Glomerular visceral epithelial cell (primary cell): ENCODE measurements around the gene HOXA10.

Experiments used
- DNase-seq: peaks from one replicate; pipeline ENCODE4 v3.0.0-alpha.2; 2016; ENCODE audit errors: extremely low spot score

The HOXA10 gene

DNA sequence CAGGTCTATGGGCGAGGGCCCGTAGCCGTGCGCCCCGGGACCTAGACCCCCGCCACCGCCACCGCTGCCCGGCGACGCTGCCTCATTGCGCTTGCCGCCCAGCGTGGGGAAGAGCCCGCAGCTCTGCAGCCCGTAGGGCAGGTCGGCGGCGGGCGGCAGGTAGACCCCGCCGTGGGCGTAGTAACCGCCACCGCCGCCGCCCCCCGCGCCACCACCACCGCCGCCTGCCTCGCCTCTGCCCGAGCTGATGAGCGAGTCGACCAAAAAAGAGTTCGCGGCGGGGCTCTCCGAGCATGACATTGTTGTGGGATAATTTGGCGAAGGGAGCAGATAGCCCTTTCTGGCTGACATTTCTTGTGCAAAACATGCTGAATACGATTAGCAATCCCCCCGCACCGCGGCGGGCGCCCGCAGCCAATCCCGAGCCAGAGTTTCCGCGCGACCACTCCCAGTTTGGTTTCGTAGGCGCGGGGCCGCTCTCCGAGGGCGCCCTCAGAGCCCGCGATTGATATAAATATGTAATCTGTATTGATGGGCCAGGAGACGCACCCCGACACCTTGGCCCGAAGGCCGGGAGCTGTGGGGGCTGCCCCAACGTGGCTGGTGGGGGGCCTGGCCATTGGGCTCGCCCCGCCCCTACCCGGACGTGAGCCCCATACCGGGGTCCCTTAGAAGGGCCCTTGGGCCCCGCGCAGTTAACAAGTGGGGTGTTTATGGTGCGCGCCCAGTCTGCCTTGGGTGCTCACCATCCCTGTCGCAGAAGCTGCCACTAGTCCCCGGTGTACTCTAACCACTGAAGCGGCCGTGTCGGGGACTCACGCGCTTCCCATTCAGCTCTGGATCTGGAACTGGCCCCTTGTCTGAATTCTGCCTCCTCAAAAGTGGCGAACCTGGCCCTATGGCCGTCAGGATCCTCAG lies at the start of gene HOXA10:
Gene HOXA10 (minus strand): TSS at position 365 of the 918 bp plus-strand sequence. CDS start 14 bp downstream, at position 351.
- DNase-seq, result peak; percentile 89

DNA sequence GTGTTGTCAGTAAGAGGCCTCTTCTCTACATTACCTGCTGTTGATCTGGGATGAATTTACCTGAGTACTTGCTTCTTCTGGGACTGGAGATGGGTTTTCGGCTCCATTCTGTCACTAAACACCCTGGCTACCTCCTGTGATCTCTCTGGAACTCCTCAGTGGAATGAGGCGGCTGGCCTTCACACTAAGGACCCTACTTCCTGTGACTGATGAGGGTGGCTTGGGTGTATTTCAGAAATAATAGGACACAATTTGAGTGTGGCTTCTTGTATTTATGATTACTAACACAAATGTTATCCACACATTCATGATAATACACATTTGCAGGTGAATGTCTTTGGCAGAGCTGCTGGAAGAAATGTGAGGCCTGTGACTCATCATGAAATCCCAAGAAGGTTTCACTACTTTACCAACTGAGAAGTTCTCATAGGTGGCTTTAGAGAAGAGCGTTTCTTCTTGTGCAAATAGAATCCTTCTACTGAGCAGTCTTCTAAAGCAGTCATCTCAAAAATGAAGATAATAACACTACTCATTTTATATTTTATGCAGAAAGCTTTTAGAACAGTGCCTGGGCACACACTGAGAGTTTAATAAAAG lies 47.2 kb upstream of the HOXA10 start:
- DNase-seq, result no peak

DNA sequence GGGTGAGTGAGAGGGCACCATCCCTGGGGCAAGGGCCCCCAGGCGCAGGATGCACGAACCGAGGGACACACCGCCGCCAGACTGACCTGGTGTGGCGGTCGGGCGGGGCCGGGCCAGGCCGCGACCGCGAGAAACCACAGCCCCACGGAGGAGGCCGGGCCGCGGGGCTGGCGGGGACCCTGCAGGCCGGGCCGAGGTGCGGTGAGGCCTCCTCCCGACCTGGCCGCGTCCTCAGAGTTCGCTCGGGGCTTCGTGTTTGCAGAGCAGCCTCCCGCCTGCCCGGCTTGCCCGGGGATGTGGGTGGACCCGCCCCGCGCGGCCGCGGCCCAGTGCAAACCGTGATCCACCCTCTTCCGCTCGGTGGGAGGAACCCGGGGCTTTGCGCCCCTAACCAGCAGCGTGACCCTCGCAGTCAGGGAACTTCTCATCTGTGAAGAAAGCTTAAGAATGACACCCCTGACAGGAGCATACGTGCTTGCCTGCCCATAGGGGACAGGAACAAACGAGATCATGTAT lies 46.4 kb upstream of the HOXA10 start:
- DNase-seq, result no peak

DNA sequence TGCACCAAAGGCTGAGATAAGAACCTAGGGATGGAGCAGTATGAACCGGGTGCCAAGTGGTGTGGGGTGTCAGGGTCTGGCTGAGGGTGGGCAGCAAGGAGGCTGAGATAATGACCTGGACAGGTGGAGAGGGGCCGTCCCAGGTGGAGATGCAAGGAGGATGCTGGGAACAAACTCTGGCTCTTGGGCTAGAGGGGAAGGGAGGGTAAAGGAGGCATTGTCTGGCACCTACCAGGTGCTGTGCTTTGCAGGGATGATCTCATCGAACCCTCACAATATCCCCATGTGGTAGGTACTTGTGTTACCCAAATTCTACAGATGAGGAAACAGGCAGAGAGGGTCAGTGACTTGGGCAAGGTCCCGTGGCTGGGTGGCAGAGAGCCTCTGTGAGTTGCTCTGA lies 45.7 kb upstream of the HOXA10 start:
- DNase-seq, result no peak

DNA sequence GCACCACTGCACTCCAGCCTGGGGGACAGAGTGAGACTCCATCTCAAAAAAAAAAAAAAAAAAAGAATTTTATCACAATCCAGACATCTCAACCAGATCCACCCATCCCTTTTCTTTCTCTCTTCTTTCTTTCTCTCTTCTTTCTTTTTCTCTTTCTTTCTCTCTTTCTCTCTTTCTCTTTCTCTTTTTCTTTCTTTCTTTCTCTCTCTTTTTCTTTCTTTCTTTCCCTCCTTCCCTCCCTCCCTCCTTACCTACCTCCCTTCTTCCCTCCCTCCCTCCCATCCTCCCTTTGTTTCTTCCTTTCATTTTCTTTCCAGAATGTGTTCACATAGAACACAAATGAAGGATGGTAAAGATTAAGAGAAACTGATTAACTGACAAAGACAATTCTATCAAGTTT lies 43.8 kb upstream of the HOXA10 start:
- DNase-seq, result no peak

DNA sequence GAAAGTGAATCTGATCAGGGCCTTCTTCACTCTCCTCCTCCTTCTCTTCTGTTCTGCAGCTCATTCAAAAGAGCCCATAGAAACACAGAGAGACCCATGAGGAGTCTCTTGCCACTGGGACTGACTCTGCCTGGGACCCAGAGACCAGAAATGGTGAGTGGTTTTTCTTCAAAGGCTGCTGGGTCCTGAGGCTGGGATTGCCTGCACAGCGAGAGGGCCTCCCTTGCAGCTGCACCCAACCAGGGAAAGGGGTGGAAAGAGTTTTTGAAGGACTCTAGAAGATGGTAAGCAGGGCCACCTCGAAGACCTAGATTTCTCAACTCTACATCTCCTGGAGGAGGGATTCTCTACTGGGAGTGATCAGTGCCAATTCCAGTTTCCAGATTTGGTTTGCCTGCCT lies 41.2 kb upstream of the HOXA10 start:
- DNase-seq, result no peak

DNA sequence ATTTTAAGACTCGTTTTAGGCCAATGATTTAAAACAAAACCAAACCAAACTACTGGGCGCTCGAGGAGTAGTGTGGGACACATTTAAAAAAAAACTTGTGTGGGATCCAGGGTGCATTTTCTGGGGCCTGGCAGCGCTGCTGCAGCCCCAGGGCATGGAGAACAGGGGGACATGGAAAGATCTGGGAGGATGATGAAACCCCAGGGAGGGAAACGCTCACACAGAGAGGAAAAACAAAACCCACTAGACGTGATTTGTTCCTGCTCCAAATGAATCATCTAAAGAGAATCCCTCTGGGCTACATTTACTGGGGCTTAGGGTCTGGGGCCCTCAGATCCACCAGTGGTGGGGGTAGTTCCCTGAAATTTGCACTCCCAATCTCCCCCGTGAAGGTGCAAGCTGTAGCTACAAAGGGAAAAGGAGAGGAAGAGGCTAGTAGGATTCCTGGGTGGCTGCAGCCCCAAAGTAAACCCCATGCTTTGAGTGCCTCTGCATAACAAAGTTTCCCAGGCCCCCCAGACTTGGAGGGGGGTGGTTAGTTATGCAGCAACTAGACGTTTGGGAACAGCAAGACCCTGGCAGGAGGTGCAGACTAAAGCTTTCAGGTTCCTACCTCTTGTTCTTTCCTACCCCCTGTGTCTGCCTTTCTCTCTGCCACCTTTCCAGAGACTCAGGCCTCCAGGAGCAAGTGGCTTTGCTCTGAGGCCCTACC lies 40.3 kb upstream of the HOXA10 start:
- no peak for DNase-seq

DNA sequence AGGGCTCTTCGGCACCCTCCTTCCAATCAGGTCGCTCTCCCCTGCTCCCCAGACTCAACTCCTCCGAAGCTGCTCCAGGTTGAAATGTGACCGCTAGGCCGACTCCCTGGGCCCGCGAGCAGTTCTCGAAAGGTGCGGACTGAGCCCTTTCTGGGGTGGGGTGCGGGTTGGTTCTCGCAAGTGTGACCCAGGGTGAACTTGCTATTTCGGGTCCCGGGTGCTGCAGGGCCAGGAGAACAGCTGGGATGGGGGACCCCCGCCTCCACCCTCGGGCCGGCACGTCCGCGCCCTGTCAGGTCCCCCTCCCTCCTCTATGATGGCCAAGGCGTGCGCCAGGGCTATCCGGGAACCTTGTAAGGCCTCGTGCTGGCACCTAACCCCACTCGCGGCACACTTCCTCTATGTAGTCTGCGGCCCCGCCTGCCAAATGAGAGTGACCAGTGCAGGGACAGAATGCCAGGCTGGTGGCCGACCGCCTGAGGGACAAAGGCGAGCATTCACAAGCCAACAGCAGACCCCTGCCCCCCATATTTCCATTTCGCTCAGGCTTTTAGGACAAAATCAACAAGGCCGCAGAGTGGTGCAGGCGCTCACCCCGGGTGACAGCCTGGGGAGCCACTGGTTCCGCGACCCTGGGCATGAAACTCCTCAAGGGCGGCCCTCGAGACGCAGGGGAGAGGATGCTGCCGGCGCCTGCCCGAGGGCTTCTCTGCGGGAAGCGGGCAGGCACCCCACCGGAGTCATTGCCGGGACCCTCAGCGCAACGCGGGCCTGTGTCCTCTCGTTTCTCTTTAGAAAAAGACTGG lies 39.5 kb upstream of the HOXA10 start:
- DNase-seq, result no peak

DNA sequence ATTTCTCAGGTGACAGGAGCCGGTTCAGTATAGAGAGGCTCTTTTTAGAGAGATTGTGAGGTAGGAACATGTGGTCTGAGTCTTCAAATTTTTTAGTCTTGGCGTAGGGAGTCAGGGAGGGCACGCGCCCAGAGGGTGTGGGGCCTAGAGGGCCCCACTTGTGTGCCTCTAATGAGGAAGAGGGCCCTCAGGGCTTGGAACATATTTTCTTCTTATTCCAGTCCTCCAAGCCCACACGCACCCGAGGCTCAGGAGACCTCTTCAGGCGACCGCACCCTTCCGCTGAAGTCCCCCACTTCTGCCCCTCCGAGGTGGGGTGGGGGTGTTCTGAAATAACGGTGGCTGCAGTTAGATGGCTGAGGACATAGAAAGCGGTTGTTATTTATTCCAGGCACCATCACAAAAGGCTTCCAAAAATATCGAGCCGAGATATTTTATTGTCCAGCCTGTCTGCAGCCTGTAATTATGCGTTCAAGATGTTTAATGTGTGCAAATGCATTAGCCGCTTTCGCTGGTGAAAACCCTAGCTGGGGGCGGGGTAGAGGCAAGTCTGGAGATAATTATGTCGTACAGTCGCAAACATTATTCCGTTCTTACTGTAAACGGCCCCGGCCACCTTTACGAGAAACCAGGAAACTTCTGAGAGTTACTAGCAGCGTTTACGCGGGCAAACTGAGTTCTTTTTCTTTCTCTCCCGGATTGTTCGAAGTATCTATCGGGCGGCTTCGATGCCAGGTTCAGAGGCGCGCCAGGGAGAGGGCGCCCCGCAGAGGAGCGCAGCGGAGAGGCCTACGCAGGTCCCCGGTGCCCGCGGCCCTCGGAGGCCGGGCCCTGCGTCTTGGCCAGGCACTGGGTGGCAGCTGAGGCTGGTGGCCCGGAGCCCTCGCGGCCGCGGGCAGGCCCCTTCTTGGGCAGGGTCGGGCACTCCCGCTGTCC lies 38.6 kb upstream of the HOXA10 start:
- DNase-seq, result no peak

DNA sequence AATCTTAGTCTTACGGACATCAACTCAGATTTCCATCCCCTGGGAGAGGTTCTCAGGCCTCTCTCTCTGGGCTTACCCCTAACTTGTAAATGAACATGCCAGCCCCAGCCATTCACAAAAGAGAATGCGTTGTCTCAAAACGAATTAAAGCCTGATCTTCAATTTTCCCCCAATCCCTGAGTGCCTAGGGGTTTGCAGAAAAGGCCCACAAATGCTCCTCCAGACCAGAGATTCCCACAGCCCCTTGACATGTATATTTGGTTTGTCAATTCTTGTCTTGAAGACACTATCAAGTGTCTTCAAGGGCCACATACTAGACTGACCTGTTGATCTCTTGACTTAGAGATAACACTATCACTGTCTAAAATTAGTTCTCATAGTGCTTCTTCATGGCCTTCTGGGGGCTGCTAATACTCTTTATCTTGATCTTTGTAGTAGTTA lies 37.7 kb upstream of the HOXA10 start:
- no peak for DNase-seq

DNA sequence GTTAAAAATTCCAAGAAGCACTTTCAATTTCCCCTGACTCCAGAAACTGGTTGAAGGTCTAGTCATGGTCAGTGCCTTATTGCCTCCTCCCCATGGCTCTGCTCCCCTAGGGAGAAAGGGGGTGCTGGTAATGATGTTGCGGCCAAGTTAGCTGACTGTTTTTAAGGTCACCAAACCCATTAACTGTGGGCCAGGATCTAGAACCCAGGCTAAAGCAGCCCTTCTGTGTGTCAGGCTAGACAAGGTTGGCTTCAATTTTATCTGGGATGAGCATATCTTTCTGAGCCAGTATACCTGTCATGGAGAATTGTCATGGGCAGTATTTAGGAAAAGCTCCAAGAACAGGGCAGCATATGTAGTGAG lies 36.9 kb upstream of the HOXA10 start:
- DNase-seq, result no peak

DNA sequence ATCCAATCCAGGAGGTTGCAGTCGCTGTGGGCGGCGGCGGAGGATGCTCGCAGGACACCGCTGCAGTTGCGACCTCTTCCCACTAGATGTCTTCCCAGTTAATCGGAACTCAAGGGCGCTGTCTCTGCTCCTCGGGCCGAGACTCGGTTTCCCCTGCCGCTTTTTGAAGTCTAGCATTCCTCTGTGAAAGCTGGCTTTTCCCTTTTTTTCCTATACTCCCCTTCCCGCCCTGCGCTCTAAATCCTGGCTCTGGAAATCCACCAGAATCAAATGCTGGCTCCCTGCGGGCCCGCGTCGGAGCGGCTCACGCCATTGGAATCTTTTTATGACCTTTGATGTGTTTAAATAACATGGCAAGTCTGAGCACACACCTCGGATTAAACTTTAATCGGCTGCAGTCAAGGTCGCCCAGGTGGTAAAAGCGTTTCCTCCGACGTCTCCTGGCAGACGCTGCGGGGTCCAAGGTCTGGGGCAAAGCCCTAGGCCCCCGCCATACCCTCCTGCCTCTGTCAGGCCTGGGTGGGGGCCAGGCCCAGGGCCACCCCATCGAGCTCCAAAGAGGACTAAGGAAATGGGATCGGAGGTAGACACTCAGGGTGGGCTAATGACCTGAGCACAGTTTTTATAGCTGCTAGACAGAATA lies 36.4 kb upstream of the HOXA10 start:
- peak; percentile 31 for DNase-seq

DNA sequence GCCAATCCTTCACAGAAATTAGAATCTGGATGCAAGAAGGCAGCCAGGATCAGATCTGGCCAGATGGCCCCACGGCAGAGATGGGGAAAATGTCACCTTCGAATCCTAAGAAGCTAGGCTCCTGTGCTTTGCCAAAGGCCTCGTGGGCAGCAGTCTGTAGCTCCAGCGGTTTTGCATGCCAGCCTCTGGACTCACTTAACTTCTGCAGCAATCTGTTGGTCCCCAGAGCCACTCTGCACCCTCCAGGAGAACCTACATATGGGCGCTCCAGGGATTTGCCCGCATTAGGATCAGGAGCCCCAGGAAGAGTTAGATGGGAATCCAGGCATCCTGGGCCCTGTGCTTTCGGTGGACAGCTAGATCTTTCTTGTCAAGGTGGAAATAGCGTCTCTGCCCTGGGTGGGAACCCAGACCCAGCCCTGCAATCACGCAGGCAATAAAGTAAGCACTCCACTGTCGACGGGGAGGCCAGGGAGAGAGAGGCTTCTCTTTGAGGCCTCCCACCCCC lies 35.9 kb upstream of the HOXA10 start:
- no peak for DNase-seq

DNA sequence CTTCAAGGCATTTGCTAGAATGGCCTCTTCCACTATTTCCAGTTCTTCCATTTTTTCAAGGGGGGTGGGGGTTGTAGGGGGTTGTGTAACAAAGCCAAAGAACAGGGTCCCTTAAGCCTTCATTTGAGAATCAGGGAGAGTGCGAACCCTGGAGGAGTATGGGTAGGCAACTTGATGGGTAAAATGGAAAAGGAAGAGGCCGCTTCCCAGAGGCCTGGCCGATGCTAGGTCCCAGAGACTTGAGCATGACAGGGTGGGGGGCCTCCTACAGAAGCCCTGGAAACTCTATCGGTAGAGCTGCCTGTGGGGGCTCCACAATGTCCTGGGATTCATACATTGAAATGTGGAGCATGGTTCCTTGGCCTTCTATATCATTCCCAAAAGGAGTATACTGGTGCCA lies 34.9 kb upstream of the HOXA10 start:
- no peak for DNase-seq

DNA sequence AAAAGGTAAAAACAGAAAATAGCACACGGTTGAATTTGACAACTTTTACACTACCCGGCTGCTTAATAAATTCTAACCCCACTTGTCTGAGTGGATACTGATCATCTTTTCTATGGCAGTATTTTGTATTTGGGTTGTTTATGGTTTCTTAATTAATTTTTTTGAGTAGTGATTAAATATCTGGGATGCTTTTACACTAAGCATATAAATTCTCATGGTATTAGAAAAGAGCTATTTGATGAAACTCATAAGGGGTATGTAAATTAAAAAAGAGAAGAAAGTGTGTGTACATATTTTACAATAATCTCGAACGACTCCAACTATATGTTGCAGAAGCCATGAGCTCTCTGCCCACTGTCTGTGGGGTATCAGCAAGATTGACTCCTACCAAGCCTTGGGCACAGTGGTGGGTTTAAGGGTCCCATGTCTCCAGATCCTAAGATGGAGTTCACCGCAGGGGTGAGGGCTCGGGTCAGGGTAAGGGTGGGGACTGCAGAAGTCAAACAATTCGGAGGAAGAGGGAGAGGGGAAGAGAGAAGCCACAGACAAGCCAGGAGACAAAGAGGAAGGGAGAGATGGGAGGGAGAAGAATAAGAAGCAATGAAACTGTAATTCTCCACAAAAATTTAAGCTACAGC lies 33.3 kb upstream of the HOXA10 start:
- no peak for DNase-seq

DNA sequence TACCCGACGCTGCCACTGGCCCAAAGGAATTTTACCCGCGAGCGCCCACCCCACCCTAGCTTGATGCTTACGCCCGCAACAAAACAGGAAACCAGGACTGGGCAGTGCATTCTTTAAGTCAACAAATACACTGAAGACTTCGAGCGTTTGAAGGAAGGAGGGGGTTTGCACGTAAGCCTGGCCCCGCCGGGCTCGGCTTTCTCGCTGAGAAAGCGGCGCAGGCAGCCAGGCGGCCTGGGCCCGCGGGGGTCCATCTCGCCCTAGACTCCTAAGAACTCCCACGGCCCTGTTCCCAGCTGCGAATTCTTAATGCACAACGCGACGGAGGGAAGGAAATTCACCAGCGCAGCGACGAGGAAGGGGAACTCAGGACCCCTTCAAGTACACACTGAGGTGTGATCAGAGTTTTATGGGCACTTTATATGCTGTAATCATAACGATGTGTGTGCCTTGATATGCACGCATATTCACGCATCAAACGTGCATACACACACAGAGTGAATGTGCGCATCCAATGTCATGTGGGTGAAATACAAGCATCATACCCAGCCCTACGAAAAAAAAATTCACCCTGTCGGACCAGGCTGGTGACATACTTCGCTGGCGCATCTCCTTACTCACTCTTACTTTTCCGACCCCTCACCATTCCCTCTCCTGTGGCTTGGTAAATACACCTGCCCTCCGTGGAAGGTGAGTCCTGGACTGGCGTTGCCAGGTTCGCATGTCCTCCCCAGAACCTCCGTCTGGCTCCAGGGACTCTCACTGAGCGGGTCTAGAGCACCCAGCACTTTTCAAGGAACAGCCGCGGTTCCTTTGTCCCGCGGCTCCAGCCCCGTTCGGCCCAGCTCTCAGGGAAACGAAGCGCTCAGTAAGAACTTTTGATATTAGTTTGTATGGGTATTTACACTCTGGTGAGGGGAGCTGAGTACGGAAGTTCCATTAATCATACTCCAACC lies 31.5 kb upstream of the HOXA10 start:
- no peak for DNase-seq

DNA sequence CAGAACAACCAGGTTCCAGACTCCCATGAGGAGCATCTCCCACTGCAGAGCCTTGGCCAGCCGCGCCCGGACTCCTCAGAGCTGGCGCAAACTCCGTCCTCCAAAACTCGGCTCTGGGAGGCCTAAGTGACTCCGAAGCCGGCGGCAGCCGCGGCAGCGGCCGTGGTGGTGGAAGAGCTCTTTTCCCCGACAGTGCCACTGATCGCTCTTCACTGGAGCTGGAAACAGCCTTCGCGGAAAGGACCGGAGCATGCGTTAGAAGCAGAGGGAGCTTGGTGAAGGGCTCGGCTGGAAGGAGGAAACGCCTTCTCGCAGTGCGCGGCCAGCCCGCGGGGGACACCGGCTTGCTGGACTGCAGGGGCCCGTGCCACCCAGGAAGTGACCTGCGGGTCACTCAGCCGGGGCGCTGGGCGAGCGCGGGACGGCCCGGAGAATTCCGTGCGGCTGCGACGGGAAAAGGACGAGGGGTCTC lies 30.8 kb upstream of the HOXA10 start:
- peak; percentile 25 for DNase-seq
